Measurements from ENCODE around the gene ZMYND15. TPM values are rescaled to one million over a fixed set of nuclear protein-coding genes. Genes with fewer than 3 reads are reported as not detected.

The ZMYND15 gene
- total RNA-seq, 1 experiment from 2014 or later = 0.42 TPM

- Histone ChIP-seq H3K4me1 (ENCODE audit: insufficient read depth, low read length) (no peaks in the 10 kb centered on the region), H2BK20ac (ENCODE audit: low read depth, low read length, poor library complexity, severe bottlenecking) (no peak overlapping the region), H3K79me1 (ENCODE audit: insufficient read depth, low read depth, low read length, poor library complexity, severe bottlenecking) (no peaks in the 10 kb centered on the region), H3K56ac (ENCODE audit: insufficient read length, low read depth, low read length) (no peak overlapping the region), H3K79me2 (ENCODE audit: insufficient read depth, low read length) (no peaks in the 10 kb centered on the region; the same call in 1 of the 2 replicates), H4K20me1 (ENCODE audit: control insufficient read depth, insufficient read depth, insufficient read length) (no peaks in the 10 kb centered on the region), H4K91ac (ENCODE audit: insufficient read length, low read depth, low read length) (no peak overlapping the region), H3K14ac (ENCODE audit: insufficient read depth, low read length) (no peak overlapping the region), H2AFZ (ENCODE audit: low read length) (no peak overlapping the region), H2BK15ac (ENCODE audit: low read depth, low read length) (no peak overlapping the region), H3T11ph (ENCODE audit: low read length) (no peak overlapping the region), H3K9ac (ENCODE audit: extremely low read depth, insufficient read length, low read length) (no peak overlapping the region), H2AK5ac (ENCODE audit: insufficient read length, low read length) (no peak overlapping the region), H3K23me2 (ENCODE audit: insufficient read length, low read depth, low read length, poor library complexity, severe bottlenecking) (peaks cover 12% of the 10 kb centered on the region), H4K5ac (ENCODE audit: insufficient read length, low read depth, low read length) (no peak overlapping the region), H2BK12ac (ENCODE audit: insufficient read length, low read depth, low read length) (no peak overlapping the region), H3K27ac (ENCODE audit: insufficient read length, low read depth, low read length) (no peak overlapping the region), H2BK120ac (ENCODE audit: low read depth, low read length, poor library complexity, severe bottlenecking) (no peak overlapping the region), H2BK5ac (ENCODE audit: insufficient read length, low read length) (no peak overlapping the region), H3K9me3 (ENCODE audit: control insufficient read depth, low read depth, low read length) (no peaks in the 10 kb centered on the region), H3K23ac (ENCODE audit: insufficient read length, low read depth, low read length) (no peak overlapping the region), H4K8ac (replicated peaks; ENCODE audit: insufficient read length, low read depth, low read length) (no peak overlapping the region), H3K4me2 (ENCODE audit: insufficient read depth, insufficient read length, low read length) (peak overlapping the region; percentile 65), H3K18ac (ENCODE audit: insufficient read length, low read depth, low read length) (no peak overlapping the region), H3K4ac (ENCODE audit: low read depth, low read length) (no peak overlapping the region), H3K27me3 (ENCODE audit: insufficient read depth, low read length) (no peaks in the 10 kb centered on the region)
- H3K36me3 Mint-ChIP-seq (ENCODE audit: insufficient read depth in 1 of 3, low read depth in 3 of 3) = peaks cover 11 to 17% (median 15%) of the 10 kb centered on the region in 3 experiments; a peak in 6 of 7 replicates
- no peak for DNase-seq
- H3K27ac Mint-ChIP-seq = no peak overlapping the region
- WGBS (ENCODE audit: extremely low coverage, insufficient read length, low lambda C conversion rate) = no CpG with 5 or more reads among the region's 6 CpGs
- H3K27me3 Mint-ChIP-seq (ENCODE audit: low read depth) = peaks cover 6% of the 10 kb centered on the region
- H3K4me1 Mint-ChIP-seq = peaks cover 13 to 21% of the 10 kb centered on the region in 2 experiments
- peak overlapping the region; percentile 80 to 81 for H3K4me3 Mint-ChIP-seq
- peaks cover 0 to 4% of the 10 kb centered on the region in 2 experiments; a peak in 3 of 5 replicates for H3K9me3 Mint-ChIP-seq
- no peak for TF ChIP-seq CTCF (conservative IDR thresholded peaks at IDR 0.05)
Observed at GRCh38 chr17:4711661-4712181, 27.9 kb upstream of the ZMYND15 start.
